CMK (cell line): Measurements from ENCODE around the gene SULF2.

ENCODE experiments used
- DNase-seq: peaks from one replicate; pipeline ENCODE4 v3.0.0-alpha.2; 2010; ENCODE audit warnings: low read depth

SULF2 gene

GRCh38 chr20:47667531-47668312, 117.6 kb downstream of the SULF2 start:
- no peak for DNase-seq

GRCh38 chr20:47667086-47667485, 118.2 kb downstream of the SULF2 start:
- DNase-seq = no peak

DNA sequence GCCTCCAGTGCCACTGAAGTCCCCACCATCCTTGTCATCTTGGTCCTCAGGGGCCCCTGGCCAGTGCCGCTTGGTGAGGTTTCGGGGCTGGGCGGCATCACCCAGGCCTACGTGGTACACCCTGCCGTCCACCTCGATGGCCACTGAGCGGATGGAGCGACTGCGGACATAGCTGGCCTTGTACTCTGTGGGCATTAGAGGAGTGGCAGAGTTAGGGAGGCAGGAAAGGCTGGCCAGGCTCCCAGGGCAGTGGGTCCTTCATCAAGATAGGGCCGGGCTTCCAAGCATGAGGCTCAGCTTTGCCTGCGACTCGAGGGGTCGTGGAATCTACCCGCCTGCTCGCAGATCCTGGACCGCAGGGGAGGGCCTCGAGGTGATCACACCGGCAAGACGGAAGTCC, 119.0 kb downstream of the SULF2 start:
- DNase-seq = no peak

GRCh38 chr20:47665221-47665991, 119.9 kb downstream of the SULF2 start:
- DNase-seq = no peak

GRCh38 chr20:47664744-47665143, 120.5 kb downstream of the SULF2 start:
- no peak for DNase-seq

DNA sequence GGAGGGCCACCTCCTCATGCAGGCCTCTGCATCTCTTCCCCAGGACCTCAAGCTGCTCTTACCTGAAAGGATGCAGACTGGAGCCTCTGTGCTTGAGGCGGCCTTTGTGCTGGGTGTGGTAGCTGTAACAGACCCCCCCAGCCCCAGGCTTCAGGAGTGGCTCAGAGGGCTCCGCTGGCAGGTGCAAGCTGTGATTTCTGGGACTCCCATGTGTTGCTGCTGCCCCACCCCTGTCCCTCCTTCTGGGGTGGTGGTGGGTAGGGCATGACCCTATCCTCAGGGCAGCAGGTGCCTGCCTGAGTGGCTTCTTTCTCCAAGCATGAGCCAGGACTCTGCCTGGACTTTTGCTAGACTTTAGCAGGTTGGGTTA, 121.2 kb downstream of the SULF2 start:
- no peak for DNase-seq

DNA sequence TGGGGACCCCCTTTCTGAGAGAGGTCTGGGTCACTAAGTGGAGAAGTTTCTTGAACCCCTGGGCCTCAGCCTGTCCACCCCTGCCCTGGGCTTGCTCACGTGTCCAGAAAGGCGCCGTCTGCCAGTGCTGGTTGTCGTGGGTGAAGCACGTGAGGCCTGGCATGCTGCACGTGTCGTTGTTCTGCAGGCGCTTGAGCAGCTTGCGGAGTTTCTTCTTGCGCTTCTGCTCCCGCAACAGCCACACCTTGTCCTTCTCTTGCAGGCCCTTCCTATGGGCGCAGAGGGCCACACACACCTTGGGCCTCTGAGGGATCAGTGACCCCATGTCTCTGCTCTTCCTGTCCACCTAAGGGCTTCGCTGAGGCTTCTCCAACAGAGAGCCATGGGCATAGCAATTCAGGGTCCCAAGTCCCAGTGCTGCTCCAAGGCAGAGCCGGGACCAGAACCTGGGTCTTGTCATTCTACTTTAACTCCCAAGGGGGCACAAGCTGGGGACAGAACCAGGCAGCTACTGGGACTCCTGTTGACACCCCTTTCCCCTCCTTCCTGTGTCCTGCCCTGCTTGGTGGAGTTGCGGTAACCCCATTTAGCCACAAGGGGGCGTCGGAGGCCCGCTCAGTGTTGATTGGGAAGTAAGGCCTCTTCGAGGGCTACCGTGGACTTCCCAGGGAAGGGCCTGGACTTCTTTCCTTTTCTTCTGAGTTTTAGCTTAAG, 121.8 kb downstream of the SULF2 start:
- DNase-seq = peak; percentile 66

DNA sequence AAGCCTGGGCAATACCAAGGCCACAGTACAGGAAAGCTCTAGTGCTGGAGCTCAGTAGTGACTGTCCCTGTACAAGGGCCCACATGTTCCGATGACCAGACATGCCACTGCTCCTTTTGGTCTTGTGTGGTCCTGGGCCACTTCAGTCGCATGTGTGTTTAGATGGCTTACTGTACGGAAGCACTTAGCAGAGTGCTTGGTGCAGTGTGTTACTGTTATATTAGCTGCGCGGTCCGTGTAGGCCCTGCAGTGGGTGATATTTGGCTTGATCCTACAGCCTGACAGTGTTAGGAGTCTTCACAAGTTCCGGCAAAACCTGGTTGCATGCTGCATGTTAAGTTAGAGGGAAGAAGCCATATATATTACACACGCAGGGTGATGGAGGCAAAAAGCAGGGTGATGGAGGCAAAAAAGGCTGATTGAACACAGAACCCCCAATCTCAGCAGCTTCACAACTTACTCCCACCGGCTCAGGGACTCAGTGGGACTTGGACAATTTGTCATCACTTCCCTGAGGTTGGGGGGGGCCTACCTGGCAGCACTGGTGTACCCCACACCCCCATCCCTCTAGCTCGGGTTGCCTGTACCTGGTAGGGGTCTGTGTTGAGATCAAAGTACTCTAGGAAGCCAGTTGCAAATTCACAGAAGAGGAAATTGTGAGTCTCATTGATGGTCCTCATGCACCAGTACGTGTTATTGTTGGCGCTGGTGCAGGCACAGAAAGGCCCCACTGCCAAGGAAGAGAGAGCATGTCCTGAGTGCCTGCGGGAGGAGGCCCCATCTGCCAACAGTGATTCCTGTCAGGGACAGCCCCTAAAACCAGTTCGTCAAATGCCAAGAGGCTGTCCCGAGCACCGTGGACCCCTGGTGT, 122.6 kb downstream of the SULF2 start:
- DNase-seq = no peak

- no peak for DNase-seq
Measured at GRCh38 chr20:47661714-47662113, 123.6 kb downstream of the SULF2 start.

DNA sequence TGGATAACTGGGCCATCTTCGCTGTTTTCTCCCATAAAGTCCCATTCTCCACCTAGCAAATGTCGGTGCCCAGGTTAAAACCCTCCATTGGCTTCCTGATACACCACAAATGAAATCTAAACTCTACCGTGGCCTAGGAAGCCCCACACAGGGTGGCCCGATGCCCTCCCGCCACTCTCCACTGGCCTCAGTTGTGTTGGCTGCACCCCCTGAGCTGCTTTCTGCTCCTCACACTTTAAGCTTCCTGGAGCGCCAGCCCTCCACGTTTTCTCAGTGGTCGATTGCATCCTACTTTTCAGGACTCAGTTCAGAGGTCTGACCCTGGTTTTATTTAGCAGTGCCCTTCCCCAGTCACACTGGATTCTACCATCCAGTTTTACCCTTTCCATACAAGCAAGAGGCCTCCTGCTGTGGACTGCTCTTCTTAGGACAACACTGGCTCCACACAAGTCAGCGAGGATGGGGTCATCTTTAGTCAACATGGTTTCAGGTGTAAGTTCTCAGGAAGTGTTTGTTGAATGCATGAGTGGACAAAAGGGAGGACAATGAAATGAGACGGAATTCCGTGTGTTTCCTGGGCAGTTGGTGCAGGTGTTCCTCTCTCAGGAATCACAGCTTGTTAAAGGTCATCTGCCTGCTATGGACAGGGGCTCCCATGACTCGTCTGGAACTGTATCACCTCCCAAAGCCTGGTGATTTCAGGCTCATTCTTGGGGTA, 124.1 kb downstream of the SULF2 start:
- no peak for DNase-seq

DNA sequence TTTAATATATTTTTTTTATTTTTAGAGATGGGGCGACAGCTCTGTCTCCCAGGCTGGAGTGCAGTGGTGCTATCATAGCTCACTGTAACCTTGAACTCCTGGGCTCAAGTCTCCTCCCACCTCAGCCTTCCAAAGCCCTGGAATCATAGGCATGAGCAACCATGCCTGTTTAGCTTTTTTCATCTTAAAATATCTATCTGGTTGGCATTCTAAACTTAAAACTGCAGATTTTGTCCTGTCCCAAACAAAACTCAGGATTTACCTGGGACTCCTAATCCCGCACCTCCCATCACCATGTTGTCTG, 124.7 kb downstream of the SULF2 start:
- DNase-seq = no peak

- DNase-seq = peak; percentile 12
Measured at GRCh38 chr20:47659904-47660601, 125.2 kb downstream of the SULF2 start.

DNA sequence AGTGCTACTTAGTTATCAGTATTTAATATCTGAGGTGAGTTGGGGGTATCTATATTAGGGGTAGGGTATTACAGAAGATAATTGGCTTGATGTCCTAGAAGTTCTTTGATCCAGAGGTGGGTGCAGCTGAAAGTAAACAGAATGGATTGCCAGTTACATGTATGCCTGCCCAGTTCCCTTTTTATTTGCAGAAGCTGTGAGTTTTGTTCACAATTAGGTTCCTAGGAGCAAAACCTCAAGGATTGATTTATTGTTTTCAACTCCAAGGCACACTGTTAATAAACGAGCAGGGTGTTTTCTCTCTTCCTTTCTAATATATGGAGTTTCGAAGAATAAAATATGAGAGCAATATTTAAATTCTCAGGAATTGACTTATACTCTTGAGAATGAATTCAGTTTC, 129.0 kb downstream of the SULF2 start:
- DNase-seq = no peak

DNA sequence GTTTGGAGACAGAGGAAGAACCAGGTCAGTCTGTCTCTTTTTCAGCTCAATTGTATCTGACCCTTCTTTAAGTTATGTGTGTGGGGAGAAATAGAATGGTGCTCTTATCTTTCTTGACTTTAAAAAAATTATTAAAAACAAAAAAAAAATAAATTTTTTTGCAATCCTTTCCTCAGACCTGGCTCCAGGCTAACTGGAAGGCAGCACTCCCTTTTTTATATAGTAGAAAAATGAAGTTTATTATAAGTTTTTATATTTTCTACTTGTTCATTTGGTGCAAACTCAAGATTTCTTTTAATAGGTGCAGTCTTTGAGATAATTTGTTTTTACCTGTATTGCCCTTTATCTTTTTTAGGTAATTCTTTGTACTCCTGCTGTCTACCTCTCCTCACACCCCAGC, 129.6 kb downstream of the SULF2 start:
- no peak for DNase-seq

DNA sequence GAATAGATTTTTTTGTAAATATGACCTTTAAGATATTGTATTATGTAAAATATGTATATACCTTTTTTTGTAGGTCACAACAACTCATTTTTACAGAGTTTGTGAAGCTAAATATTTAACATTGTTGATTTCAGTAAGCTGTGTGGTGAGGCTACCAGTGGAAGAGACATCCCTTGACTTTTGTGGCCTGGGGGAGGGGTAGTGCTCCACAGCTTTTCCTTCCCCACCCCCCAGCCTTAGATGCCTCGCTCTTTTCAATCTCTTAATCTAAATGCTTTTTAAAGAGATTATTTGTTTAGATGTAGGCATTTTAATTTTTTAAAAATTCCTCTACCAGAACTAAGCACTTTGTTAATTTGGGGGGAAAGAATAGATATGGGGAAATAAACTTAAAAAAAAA, 130.9 kb downstream of the SULF2 start:
- no peak for DNase-seq

GRCh38 chr20:47653869-47654268, 131.4 kb downstream of the SULF2 start:
- no peak for DNase-seq

- no peak for DNase-seq
Measured at GRCh38 chr20:47652794-47653193, 132.5 kb downstream of the SULF2 start.

DNA sequence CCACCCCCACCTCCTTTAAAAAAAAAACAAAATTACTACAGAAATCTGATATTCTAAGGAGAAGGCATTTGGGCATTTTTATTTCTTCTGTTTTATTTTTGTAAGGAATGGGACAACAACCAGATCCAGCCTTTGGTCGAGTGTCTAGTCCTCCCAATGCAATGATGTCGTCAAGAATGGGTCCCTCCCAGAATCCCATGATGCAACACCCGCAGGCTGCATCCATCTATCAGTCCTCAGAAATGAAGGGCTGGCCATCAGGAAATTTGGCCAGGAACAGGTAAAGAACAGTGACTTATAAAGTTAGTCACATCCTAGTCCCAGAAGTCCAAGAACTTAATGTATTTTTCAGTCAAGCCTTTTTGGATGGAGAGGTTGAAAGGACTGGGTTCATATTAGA, 133.0 kb downstream of the SULF2 start:
- DNase-seq = no peak

DNA sequence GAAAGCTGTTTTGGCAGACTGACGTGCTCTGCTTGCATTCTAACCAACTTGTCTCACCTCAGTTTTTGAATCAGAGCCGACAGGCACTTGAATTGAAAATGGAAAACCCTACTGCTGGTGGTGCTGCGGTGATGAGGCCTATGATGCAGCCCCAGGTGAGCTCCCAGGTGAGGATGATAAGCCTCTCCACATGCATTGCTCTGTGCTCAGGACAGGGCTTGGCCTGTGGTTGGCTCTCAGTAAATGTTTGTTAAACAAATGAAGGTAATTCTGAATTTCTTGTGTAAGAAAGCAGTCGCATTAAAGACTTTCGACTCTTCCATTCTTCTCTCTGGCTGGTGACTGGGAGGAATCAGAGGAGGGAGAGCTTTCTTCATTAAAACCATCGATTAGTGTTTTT, 136.3 kb downstream of the SULF2 start:
- DNase-seq = no peak

GRCh38 chr20:47647994-47648393, 137.3 kb downstream of the SULF2 start:
- DNase-seq = no peak

GRCh38 chr20:47645632-47646031, 139.6 kb downstream of the SULF2 start:
- DNase-seq = no peak
